ENCODE measurements around the gene TBC1D2. TPM values are rescaled to one million over a fixed set of nuclear protein-coding genes. Genes with fewer than 3 reads are reported as not detected.

TBC1D2 gene
- total and polyA plus RNA-seq, 2 of the 4 experiments (the other 2 are of a cell fraction), result 36.9 to 62.7 TPM

DNA sequence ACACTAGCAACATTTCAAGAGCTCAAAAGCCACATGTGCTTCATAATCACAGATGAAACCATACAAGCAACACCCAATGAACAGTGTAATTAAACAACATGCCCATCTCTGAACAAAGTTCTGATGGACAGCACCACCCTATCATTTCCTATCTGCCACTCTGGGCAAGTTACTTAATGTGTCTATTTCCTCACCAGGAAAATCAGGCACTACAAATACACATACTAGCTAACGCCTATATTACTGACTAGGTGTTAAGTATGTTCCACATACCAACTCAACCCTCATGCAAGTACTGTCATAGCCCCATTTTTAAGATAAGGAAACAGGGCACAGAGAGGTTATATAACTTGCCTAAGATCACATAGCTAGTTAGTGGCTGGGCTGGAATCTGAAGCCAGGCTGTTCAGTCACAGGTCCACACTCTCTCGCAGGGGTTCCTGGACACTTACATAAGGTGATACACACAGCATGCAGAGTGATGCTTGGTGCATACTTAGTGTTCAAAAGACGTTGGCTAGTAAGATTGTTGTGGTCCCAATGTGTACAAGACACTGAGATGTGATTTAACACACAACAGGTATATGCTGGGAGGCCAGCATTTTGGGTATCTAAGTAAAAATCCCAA lies 87.2 kb downstream of the TBC1D2 start:
- TF ChIP-seq RAD21 (IDR thresholded peaks at IDR 0.05; ENCODE audit: low read length) (no peak), USF2 (IDR thresholded peaks at IDR 0.05; ENCODE audit: low read depth, low read length) (no peak)
- no peak overlapping the region for H4K91ac ChIP-seq (ENCODE audit: insufficient read depth, low read depth, low read length)
- H2AFZ ChIP-seq (replicated peaks; ENCODE audit: low read length, poor library complexity), result peak overlapping the region; percentile 82
- POLR2A ChIA-PET (ENCODE audit: unreplicated experiment), result no interaction called here
- ATAC-seq (ENCODE audit: low read depth) (no peak), DNase-seq (no peak)
- H3K9me1 ChIP-seq (ENCODE audit: insufficient read depth, low read length), result 0 out of 2 replicates have a peak, but pooled peaks cover 9% of the 10 kb centered on the region
- no peak overlapping the region for H3K18ac ChIP-seq (ENCODE audit: low read depth, low read length)
- H2BK5ac ChIP-seq (ENCODE audit: low read depth, low read length, poor library complexity, severe bottlenecking), result no peak overlapping the region
- no peak overlapping the region for H3K23ac ChIP-seq (ENCODE audit: low read depth, low read length)
- H2BK20ac ChIP-seq (ENCODE audit: low read depth, low read length), result no peak overlapping the region
- H3K4me2 ChIP-seq (ENCODE audit: low read depth, low read length), result no peak overlapping the region
- H2AK5ac ChIP-seq (ENCODE audit: low read depth, low read length), result no peak overlapping the region
- no peaks in the 10 kb centered on the region; a peak in 1 of 4 replicates for H3K79me1 ChIP-seq (ENCODE audit: low read depth in 1 of 2, low read length in 2 of 2)
- WGBS, 2 experiments (ENCODE audit: extremely low coverage in 2 of 2, insufficient read length in 1 of 2), result 84% methylated on average over 2 of the region's 3 CpGs; no CpG with 5 or more reads in 1 of the 2 experiments
- no peak overlapping the region for H2BK15ac ChIP-seq (ENCODE audit: low read depth, low read length)
- in situ Hi-C loops (cut with MboI; ENCODE audit: low sequenced_read_pairs), result no loop called here
- no peaks in the 10 kb centered on the region for H3K9me3 ChIP-seq (ENCODE audit: control insufficient read depth, insufficient read depth, low read length)
- no peak overlapping the region for H3K14ac ChIP-seq (replicated peaks; ENCODE audit: low read depth, low read length)
- no peak overlapping the region for H3K9ac ChIP-seq (ENCODE audit: low read depth, low read length)
- intact Hi-C loops (cut with micrococcal nuclease), result no loop called here
- no peak overlapping the region for H4K5ac ChIP-seq (ENCODE audit: low read depth, low read length)
- H3K4ac ChIP-seq (ENCODE audit: low read depth, low read length), result no peak overlapping the region
- no peak overlapping the region for H3K27ac ChIP-seq (ENCODE audit: insufficient read depth, low read length)
- H3K4me3 ChIP-seq (ENCODE audit: insufficient read depth, low read depth, low read length), result no peak overlapping the region
- BruUV-seq (replicated peaks), result no TSS peak
- peaks cover 2% of the 10 kb centered on the region; the same call in 1 of the 2 replicates for H3K27me3 ChIP-seq (ENCODE audit: control insufficient read depth, insufficient read depth, low read length)
- H3K4me1 ChIP-seq (ENCODE audit: control insufficient read depth, insufficient read depth, low read length), result peaks cover 8% of the 10 kb centered on the region; the same call in 1 of the 2 replicates
- H2BK120ac ChIP-seq (ENCODE audit: low read depth, low read length), result no peak overlapping the region
- H3K56ac ChIP-seq (ENCODE audit: extremely low read depth, insufficient read depth, low read length), result no peak overlapping the region
- CTCF ChIA-PET, result no interaction called here
- H4K8ac ChIP-seq (ENCODE audit: low read depth in 2 of 2, low read length in 2 of 2), result peak overlapping the region in 1 of 2 experiments; percentile 59; a peak in 2 of 4 replicates
- no peaks in the 10 kb centered on the region for H4K20me1 ChIP-seq (ENCODE audit: insufficient read depth, low read length)
- H3K36me3 ChIP-seq (ENCODE audit: control insufficient read depth, insufficient read depth, low read length), result no peaks in the 10 kb centered on the region
- dilution Hi-C loops (cut with HindIII; ENCODE audit: low sequenced_read_pairs, unreplicated experiment), result no loop called here
- no peak overlapping the region for H2AK9ac ChIP-seq (replicated peaks; ENCODE audit: low read depth, low read length, poor library complexity)

Measured in IMR-90 (cell line).